ENCODE results near the gene SLC9A1.

GRCh38 chr1:27086026-27086425, 68.9 kb downstream of the SLC9A1 start:
- TF ChIP-seq POLR2AphosphoS5 (IDR thresholded peaks at IDR 0.05) (no peak), CTCF (IDR thresholded peaks at IDR 0.05) (no peak)

All from breast epithelium (tissue), 3 donors.